GM10266 (cell line): ENCODE data around the gene GET3.
"Not testable (repeated sequence)": the region's sequence is repeated elsewhere in the genome, so short reads cannot be mapped to it uniquely, and the experiment has no call there.

Source experiments
- DNase-seq: peaks from one replicate; pipeline ENCODE4 v3.0.0; 2012; ENCODE audit errors: extremely low spot score
- CTCF ChIP-seq: IDR thresholded peaks from 2 replicates; pipeline ENCODE4 v1.5.1; 2012; ENCODE audit warnings: mild to moderate bottlenecking, low read depth; ENCODE audit not compliant: control insufficient read depth, insufficient read depth; ENCODE audit errors: missing control alignments

The GET3 gene

DNA sequence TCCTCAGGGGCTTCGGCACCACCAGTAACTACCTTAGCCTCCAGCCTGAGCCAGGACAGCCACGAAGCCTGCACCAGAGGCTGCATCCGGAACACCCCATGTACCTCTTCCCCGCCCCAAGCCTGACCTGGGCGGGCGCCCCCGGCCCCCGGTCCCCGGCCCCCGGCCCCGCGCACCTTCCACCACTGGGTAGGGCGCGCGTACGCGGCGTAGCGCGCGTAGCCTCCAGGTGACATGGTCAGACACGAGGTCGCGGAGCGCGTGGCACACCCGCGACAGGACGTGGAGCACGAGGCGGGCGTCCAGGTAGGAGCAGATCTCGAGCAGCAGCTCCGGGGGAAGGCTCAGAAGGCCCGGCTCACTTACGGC, 41.3 kb upstream of the GET3 start:
- DNase-seq, result no peak
- no peak for TF ChIP-seq CTCF

GRCh38 chr19:12696366-12697335, 40.6 kb upstream of the GET3 start, which contains the start of gene FBXW9:
FBXW9 (minus strand) TSS chr19:12696631; CDS start chr19:12696581, 50 bp downstream.
- no peak for TF ChIP-seq CTCF
- DNase-seq, result peak; percentile 99

GRCh38 chr19:12697425-12697824, 39.9 kb upstream of the GET3 start:
- DNase-seq, result not testable (repeated sequence)

- no peak for TF ChIP-seq CTCF
Measured at GRCh38 chr19:12698138-12698537, 39.2 kb upstream of the GET3 start.

DNA sequence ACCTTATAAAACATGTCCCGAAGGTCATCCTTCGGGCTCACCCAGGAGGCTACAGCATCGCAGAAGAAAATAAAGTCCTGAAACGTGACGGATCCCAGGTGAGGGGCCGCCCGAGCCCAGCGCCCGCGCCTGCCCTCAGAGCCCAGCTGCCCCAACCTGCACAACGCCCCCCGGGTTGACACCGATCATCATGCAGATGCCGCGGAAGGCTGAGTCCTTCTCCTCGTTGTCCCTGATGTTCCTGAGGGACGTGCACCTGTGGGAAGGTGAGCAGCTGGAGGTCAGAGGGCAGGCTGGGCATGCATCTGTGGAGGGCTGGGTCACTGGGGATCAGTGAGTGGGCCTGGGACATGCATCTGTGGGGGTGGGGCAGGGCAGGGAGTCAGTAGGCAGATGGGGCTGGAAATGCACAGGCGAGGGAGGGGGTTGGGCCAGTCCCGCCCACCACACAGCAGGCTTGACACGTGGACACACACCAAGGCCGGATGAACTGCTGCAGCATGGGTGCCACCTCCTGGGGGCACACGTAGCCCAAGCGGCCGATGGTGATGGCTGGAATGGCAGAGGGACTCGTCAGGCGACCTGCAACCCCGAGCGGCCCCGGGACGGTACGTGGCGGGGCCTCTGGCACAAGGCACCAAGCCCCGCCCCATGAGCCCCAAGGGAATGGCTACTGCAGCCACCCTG, 35.6 kb upstream of the GET3 start:
- no peak for TF ChIP-seq CTCF

More at GRCh38 chr19:12698138-12698537, 39.2 kb upstream of the GET3 start:
- no peak for DNase-seq

GRCh38 chr19:12703046-12703445, 34.3 kb upstream of the GET3 start:
- no peak for TF ChIP-seq CTCF
- no peak for DNase-seq

More for the DNA sequence above, 35.6 kb upstream of the GET3 start:
- DNase-seq, result no peak

GRCh38 chr19:12705169-12705568, 32.1 kb upstream of the GET3 start:
- no peak for DNase-seq
- no peak for TF ChIP-seq CTCF
